Measurements from ENCODE around the gene TNFAIP6. TPM values are rescaled to one million over a fixed set of nuclear protein-coding genes. Genes with fewer than 3 reads are reported as not detected.

Gene TNFAIP6
- total and polyA plus RNA-seq, 10 of the 15 experiments (the other 5 are each of a cell fraction or from before 2014, with no cell fraction given), result 0.68 to 5.7 (median 1.3) TPM

GRCh38 chr2:151350579-151351195, 6.7 kb upstream of the TNFAIP6 start (continued):
- TF ChIP-seq BCL3 (IDR thresholded peaks at IDR 0.05; ENCODE audit: borderline replicate concordance, insufficient read depth, low read depth, low read length, poor library complexity, severe bottlenecking) (no peak), USF2 (IDR thresholded peaks at IDR 0.05; ENCODE audit: borderline replicate concordance, low read depth, low read length) (no peak), TARDBP (IDR thresholded peaks at IDR 0.05; ENCODE audit: borderline replicate concordance) (no peak), ZSCAN29 (IDR thresholded peaks at IDR 0.05) (no peak)

GRCh38 chr2:151353995-151354394, 3.4 kb upstream of the TNFAIP6 start:
- DNase-seq (ENCODE audit: low read depth, low spot score), result no peak
- H3K36me3 ChIP-seq (ENCODE audit: control insufficient read depth in 2 of 2, insufficient read depth in 2 of 2, low read length in 1 of 2), result no peaks in the 10 kb centered on the region
- no peaks in the 10 kb centered on the region for H3K4me1 ChIP-seq (ENCODE audit: control insufficient read depth, insufficient read depth, low read length)
- H3K27me3 ChIP-seq (replicated peaks in 1 of 2; ENCODE audit: control insufficient read depth in 2 of 2, insufficient read depth in 2 of 2, low read length in 1 of 2), result no peaks in the 10 kb centered on the region
- no peak overlapping the region for H3K9ac ChIP-seq (ENCODE audit: control insufficient read depth, insufficient read depth, low read length)
- RAD21 ChIA-PET (ENCODE audit: unreplicated experiment), result no interaction called here
- CTCF ChIA-PET, result interaction anchor here (0.6 to 1.2 kb wide), 2 partner anchors 83 to 854 kb away, joined by 3 read pairs; no protein-coding TSS in a partner anchor
- no peaks in the 10 kb centered on the region for H3K79me2 ChIP-seq (ENCODE audit: control insufficient read depth, insufficient read depth, low read length)
- no peak overlapping the region for H2AFZ ChIP-seq (ENCODE audit: control insufficient read depth, low read depth, low read length)
- no peak overlapping the region for H3K27ac ChIP-seq (ENCODE audit: control insufficient read depth, insufficient read depth)
- intact Hi-C loops (cut with micrococcal nuclease; ENCODE audit: unreplicated experiment) (no loop called here), in situ Hi-C loops (cut with MboI) (no loop called here)
- no peaks in the 10 kb centered on the region for H4K20me1 ChIP-seq (ENCODE audit: control insufficient read depth, insufficient read depth)
- H3K4me2 ChIP-seq (ENCODE audit: control insufficient read depth, insufficient read depth), result no peak overlapping the region
- POLR2A ChIA-PET, result no interaction called here
- SMC1A ChIA-PET (ENCODE audit: uncharacterized antibody, unreplicated experiment), result interaction anchor here (1.3 kb wide), 1 partner anchor 56 kb away, joined by 3 read pairs; no protein-coding TSS in a partner anchor
- no peak for ATAC-seq
- H3K9me3 ChIP-seq (replicated peaks; ENCODE audit: control insufficient read depth, insufficient read depth, low read length), result no peaks in the 10 kb centered on the region
- H3K4me3 ChIP-seq, result no peak overlapping the region
- WGBS (ENCODE audit: insufficient coverage, insufficient replicate concordance, low lambda C conversion rate, missing lambda C conversion rate), result 37% methylated on average over 2 of the region's 2 CpGs
- BruUV-seq (replicated peaks), result no TSS peak
- FAIRE-seq, result no peak
- TF ChIP-seq NR2C2 (IDR thresholded peaks at IDR 0.05; ENCODE audit: borderline replicate concordance, control insufficient read depth, insufficient read length, low read depth) (no peak), ATF3 (IDR thresholded peaks at IDR 0.05; ENCODE audit: borderline replicate concordance, extremely low read depth, low read depth, low read length) (no peak), SUZ12 (IDR thresholded peaks at IDR 0.05; ENCODE audit: unreplicated experiment) (no peak), MEF2B (IDR thresholded peaks at IDR 0.05; ENCODE audit: partially characterized antibody, poor library complexity, severe bottlenecking) (no peak), BCL3 (IDR thresholded peaks at IDR 0.05; ENCODE audit: borderline replicate concordance, insufficient read depth, low read depth, low read length, poor library complexity, severe bottlenecking) (no peak), PRDM15 (CRISPR knock-in tag; IDR thresholded peaks at IDR 0.05) (no peak), TCF7 (IDR thresholded peaks at IDR 0.05; ENCODE audit: borderline replicate concordance) (no peak), NFIC (IDR thresholded peaks at IDR 0.05; ENCODE audit: low read depth, low read length) (no peak), ZNF622 (IDR thresholded peaks at IDR 0.05) (no peak), RB1 (IDR thresholded peaks at IDR 0.05; ENCODE audit: borderline replicate concordance) (no peak)

All from GM12878 (cell line).